ENCODE measurements around the gene COLEC11.

COLEC11 gene

DNA sequence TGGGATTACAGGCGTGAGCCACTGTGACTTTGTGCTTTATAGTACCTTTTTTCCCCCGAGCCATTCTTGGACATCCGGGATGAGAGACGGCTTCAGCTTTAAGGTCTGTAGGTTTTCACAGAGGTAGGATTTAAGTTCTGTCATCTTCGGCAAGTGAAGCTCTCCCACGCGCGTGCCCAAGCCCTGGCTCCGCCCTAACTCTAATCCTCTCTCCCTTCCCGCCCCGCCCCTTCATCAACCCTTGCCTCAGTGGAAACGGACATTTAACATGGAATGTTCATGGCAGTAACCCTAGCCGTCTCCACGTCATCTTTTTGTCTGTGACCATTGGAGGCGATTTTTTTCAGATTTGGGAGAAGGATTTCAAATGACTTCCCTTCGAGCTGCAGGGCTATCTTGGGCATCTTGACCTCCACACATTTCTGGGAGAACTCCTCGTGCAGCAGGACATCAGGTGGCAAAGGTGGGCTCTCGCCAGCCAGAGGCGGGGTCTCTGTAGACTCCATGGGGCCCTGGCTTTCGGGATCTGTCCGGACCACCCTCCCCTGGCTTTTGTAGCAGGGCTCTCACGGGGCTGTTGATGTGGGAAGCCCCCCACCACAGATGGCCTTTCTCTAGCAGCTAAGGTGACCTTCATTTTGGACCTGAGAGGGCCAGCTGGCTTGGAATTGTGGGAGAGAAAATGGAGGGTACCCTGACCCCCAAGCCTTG, 6.8 kb downstream of the COLEC11 start:
- TF ChIP-seq TCF12 (IDR thresholded peaks at IDR 0.05; ENCODE audit: low read depth) (no peak), USF1 (IDR thresholded peaks at IDR 0.05) (no peak), CEBPB (IDR thresholded peaks at IDR 0.05) (no peak), TEAD4 (IDR thresholded peaks at IDR 0.05) (no peak), EP300 (IDR thresholded peaks at IDR 0.05; ENCODE audit: borderline replicate concordance) (no peak), NFIC (IDR thresholded peaks at IDR 0.05) (no peak), CREB1 (IDR thresholded peaks at IDR 0.05; ENCODE audit: low read depth) (no peak), RAD21 (IDR thresholded peaks at IDR 0.05; ENCODE audit: low read depth) (no peak), TAF1 (IDR thresholded peaks at IDR 0.05; ENCODE audit: low read depth) (no peak)
- TF ChIP-seq, protein P1, sequence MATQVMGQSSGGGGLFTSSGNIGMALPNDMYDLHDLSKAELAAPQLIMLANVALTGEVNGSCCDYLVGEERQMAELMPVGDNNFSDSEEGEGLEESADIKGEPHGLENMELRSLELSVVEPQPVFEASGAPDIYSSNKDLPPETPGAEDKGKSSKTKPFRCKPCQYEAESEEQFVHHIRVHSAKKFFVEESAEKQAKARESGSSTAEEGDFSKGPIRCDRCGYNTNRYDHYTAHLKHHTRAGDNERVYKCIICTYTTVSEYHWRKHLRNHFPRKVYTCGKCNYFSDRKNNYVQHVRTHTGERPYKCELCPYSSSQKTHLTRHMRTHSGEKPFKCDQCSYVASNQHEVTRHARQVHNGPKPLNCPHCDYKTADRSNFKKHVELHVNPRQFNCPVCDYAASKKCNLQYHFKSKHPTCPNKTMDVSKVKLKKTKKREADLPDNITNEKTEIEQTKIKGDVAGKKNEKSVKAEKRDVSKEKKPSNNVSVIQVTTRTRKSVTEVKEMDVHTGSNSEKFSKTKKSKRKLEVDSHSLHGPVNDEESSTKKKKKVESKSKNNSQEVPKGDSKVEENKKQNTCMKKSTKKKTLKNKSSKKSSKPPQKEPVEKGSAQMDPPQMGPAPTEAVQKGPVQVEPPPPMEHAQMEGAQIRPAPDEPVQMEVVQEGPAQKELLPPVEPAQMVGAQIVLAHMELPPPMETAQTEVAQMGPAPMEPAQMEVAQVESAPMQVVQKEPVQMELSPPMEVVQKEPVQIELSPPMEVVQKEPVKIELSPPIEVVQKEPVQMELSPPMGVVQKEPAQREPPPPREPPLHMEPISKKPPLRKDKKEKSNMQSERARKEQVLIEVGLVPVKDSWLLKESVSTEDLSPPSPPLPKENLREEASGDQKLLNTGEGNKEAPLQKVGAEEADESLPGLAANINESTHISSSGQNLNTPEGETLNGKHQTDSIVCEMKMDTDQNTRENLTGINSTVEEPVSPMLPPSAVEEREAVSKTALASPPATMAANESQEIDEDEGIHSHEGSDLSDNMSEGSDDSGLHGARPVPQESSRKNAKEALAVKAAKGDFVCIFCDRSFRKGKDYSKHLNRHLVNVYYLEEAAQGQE (IDR thresholded peaks at IDR 0.05; ENCODE audit: low read depth), result no peak
- TF ChIP-seq, protein P2, sequence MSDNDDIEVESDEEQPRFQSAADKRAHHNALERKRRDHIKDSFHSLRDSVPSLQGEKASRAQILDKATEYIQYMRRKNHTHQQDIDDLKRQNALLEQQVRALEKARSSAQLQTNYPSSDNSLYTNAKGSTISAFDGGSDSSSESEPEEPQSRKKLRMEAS (IDR thresholded peaks at IDR 0.05), result no peak

GRCh38 chr2:3602553-3603339, 7.8 kb downstream of the COLEC11 start:
- TF ChIP-seq TAF1 (IDR thresholded peaks at IDR 0.05; ENCODE audit: low read depth) (no peak), TCF12 (IDR thresholded peaks at IDR 0.05; ENCODE audit: low read depth) (no peak), NFIC (IDR thresholded peaks at IDR 0.05) (no peak), CEBPB (IDR thresholded peaks at IDR 0.05) (no peak), EP300 (IDR thresholded peaks at IDR 0.05; ENCODE audit: borderline replicate concordance) (no peak), CREB1 (IDR thresholded peaks at IDR 0.05; ENCODE audit: low read depth) (no peak), USF1 (IDR thresholded peaks at IDR 0.05) (no peak), TEAD4 (IDR thresholded peaks at IDR 0.05) (no peak), RAD21 (IDR thresholded peaks at IDR 0.05; ENCODE audit: low read depth) (no peak)
- TF ChIP-seq, protein P2 (IDR thresholded peaks at IDR 0.05), result no peak
- TF ChIP-seq, protein P1 (IDR thresholded peaks at IDR 0.05; ENCODE audit: low read depth), result no peak

- no peak for TF ChIP-seq FOXM1 (IDR thresholded peaks at IDR 0.05; ENCODE audit: borderline replicate concordance, low read depth)
- TF ChIP-seq TCF12 (IDR thresholded peaks at IDR 0.05; ENCODE audit: low read depth), result no peak
- no peak for TF ChIP-seq TEAD4 (IDR thresholded peaks at IDR 0.05)
- TF ChIP-seq ZBTB7A (IDR thresholded peaks at IDR 0.05; ENCODE audit: low read depth), result no peak
- no peak for TF ChIP-seq EP300 (IDR thresholded peaks at IDR 0.05; ENCODE audit: borderline replicate concordance)
- TF ChIP-seq, protein P2 (IDR thresholded peaks at IDR 0.05), result no peak
- TF ChIP-seq RAD21 (IDR thresholded peaks at IDR 0.05; ENCODE audit: low read depth), result no peak
- TF ChIP-seq, protein P1 (IDR thresholded peaks at IDR 0.05; ENCODE audit: low read depth), result no peak
- no peak for TF ChIP-seq TAF1 (IDR thresholded peaks at IDR 0.05; ENCODE audit: low read depth)
- TF ChIP-seq NFIC (IDR thresholded peaks at IDR 0.05), result no peak
- no peak for TF ChIP-seq CEBPB (IDR thresholded peaks at IDR 0.05)
- TF ChIP-seq CREB1 (IDR thresholded peaks at IDR 0.05; ENCODE audit: low read depth), result no peak
- TF ChIP-seq YY1 (IDR thresholded peaks at IDR 0.05; ENCODE audit: low read depth), result no peak
- TF ChIP-seq EGR1 (IDR thresholded peaks at IDR 0.05), result no peak
- TF ChIP-seq USF1 (IDR thresholded peaks at IDR 0.05), result no peak
Observed at GRCh38 chr2:3603536-3604206, 8.8 kb downstream of the COLEC11 start.
